Measurements from ENCODE around the gene RAB23.

DNA sequence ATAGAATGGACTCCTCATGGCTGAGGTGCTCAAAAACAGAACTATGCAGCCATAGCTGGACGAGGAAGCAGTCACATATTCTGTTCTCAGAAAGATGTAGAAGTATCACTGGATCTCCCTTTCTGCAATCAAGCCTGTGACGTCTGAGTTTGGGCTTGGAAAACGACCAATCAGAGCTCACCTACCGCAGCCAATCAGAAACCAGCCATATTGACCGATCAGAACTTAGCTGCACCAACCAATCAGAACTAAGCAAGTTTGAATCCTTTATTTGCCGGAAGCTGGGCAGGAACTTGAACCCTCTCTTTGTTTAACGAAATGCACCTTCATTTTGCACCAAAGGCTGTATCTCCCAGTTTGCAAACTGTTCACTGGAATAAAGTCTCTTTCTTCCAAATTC is 21.8 kb upstream of the RAB23 start:
- TF ChIP-seq, protein P1, sequence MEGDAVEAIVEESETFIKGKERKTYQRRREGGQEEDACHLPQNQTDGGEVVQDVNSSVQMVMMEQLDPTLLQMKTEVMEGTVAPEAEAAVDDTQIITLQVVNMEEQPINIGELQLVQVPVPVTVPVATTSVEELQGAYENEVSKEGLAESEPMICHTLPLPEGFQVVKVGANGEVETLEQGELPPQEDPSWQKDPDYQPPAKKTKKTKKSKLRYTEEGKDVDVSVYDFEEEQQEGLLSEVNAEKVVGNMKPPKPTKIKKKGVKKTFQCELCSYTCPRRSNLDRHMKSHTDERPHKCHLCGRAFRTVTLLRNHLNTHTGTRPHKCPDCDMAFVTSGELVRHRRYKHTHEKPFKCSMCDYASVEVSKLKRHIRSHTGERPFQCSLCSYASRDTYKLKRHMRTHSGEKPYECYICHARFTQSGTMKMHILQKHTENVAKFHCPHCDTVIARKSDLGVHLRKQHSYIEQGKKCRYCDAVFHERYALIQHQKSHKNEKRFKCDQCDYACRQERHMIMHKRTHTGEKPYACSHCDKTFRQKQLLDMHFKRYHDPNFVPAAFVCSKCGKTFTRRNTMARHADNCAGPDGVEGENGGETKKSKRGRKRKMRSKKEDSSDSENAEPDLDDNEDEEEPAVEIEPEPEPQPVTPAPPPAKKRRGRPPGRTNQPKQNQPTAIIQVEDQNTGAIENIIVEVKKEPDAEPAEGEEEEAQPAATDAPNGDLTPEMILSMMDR (IDR thresholded peaks at IDR 0.05), result no peak
- TF ChIP-seq EZH2 (IDR thresholded peaks at IDR 0.05; ENCODE audit: borderline replicate concordance, insufficient read depth, low read depth, low read length, poor library complexity, severe bottlenecking), result no peak
